HG02642 (cell line): ENCODE results near the gene MAPK7.

ENCODE experiments used
- ATAC-seq: cut with Tn5 transposase; IDR thresholded peaks from one replicate; pipeline ENCODE4 v1.9.1; 2021; ENCODE audit warnings: mild to moderate bottlenecking; ENCODE audit not compliant: unreplicated experiment, poor library complexity

MAPK7 gene

DNA sequence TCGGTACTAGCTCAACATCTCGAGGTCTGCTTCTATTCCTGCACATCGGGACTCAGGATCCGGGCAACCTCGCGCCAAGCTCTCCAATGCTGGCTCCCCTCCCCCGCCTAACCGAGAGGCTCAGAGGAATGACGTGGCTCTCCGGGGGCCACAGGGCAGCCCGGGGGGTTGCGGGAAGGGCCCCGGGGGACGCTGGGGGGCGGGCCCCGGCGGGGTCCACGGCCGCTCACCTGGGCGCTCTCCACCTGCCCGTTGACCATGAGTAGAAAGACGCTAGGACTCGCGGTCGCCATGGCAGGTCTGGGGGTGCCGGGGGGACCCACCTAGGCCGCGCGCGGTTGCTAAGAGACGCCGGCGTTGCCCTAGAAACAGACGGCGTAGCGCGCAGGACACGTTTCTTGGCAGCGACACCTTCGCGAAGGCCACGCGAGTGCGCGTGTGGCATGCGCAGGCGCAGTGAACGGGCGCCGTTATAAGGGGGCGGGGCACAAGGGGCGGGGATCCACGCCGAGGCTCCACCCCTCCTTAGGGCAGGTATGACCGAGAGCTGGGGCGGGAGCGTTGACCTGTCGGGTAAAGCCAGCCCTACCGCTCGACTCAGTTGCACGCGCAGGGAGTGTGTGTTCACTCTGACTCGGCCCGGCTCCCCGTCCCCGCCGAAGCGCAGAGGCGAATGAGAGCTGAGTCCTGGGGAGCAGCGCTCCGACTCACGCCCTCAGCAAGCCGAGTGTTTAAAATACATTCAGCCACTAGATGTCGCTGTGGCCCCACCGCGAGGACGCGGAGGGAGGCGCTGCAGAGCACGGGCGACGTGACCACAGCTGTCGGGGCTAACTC is 15.8 kb upstream of the MAPK7 start, which contains the start of gene B9D1:
TSS of gene B9D1 (minus strand) at position 447 of the 837 bp plus-strand sequence. CDS start at position 293, 154 bp downstream.
- ATAC-seq, result peak; percentile 85

DNA sequence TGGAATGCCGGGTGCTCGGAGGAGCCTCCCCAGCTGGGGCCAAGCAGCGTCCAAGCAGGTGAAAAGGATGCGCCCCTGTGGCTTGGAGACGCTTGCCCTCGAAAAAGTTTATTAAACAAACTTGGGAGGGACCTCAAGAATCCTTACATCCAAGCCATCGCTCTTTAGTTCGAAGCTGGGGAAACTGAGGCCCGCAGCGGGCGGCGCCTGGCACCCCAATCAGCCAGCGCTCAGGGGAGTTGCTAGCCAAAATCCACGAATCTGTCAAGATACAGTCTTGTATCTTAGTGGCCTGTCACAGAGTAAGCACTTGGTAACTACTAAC is 15.2 kb upstream of the MAPK7 start:
- ATAC-seq, result no peak

DNA sequence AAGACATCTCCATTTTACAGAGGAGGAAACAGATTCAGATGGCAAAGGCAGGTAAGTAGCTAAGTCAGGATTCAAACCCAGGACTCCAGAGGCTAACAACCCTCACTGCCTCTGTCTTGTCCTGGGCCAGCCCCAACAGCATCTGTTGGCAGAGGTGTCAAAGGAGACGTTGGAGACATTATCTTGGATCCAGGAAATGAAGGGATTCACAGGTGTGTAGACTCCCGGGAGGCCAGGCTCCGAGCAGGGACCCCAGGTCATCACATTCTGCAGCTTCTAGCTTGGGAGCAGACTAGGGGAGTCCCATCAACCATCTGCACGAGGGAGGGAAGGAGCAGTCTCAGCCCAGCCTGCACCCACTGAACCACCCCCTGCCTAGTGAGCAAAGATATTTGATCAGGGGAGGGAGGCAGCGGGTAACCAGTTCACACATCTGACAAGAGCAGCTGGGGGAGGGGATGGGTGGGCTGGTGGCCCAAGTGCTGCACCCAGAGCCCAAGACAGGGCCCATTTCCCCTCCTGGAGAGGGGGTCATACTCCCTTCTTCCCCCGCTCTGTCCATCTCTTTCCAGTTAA is 14.8 kb upstream of the MAPK7 start:
- no peak for ATAC-seq

DNA sequence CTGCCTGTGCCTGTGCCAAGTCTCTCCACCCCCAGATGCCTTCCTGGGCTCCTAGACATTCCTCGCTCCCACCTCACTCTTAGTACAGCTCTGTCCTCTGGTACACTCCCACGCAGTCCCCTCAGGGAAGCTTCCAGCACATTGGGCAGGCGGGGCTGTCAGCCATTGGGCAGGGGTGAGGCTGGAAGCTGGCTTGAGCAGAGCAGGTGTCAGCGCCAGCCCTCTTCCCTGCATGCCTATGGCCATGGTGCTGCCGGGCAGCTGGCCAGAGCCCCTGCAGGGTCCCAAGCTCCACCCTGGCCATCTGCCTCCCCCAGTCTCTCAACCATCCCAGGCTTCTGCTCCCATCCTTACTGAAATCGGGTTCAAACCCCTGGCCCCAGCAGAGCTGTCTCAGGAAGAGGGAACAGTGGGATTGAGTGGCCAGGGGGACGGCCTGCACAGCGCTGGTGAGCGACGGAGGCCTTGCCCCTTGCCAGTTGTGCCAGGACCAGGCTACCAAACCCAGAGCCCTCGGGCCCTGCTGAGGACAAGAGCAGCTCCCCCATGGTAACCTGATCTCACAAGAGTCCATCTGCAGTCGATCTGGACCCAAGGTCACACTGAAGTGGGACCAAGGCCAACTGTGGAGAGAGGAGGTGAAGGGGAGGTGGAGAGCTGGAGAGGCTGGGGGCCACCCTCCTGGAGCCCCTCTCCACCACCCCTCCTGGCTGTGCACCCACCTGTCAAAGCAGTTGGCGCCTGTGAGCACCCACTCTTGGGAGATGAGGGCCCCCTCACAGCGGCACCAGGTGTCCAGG is 13.4 kb upstream of the MAPK7 start:
- no peak for ATAC-seq

DNA sequence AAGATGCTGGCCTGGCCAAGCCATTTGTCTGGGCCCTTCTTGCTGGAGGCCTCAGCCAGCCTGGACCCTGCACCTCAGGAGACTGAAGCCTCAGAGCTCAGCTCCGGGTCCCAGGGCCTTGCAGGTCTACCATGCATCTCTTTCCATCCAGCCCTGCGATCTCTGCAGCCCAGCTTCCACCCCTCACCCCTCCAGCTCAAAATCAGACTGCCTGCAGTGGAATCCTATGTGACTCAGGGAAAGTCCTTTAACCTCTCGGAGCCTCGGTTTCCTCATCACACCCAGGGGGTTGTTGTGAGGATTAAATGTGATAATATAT is 12.8 kb upstream of the MAPK7 start:
- ATAC-seq, result no peak

DNA sequence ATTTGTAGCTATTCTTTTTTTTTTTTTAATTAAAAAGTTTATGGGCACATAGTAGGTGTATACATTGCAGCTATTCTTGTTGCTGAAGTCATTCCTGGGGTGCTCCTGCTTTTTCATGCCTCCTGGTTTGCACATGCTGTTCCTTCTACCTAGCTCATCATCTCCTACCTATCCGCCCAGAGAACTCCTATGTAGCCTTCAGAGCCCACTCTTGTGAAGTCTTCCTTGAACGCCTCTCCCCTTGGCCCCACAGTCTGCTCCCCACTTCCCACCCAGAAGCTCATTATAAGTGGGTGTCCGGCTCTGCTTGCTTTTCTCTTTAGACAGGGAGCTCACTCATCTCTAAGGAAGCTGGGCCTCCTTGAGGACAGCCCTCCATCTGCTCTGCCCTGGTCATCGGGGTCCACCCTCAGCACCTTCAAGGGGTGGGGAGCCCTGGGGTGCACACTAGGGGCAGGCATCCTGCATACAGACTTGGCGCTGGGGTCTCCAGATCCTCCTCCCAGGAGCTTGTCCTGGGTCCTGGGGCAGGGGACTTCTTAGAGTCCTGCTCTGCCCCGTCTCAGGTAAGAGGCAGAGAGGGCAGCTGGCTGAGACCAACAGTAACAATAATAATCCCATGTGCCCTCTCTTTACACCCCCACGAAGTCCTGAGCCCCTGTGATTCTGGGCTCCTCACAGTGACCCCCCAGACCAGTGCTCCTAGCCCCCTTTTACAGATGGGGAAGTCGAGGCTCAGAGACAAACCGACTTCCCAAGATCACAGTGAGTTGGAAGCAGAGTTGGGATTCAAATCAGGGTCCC is 12.3 kb upstream of the MAPK7 start:
- ATAC-seq, result no peak

DNA sequence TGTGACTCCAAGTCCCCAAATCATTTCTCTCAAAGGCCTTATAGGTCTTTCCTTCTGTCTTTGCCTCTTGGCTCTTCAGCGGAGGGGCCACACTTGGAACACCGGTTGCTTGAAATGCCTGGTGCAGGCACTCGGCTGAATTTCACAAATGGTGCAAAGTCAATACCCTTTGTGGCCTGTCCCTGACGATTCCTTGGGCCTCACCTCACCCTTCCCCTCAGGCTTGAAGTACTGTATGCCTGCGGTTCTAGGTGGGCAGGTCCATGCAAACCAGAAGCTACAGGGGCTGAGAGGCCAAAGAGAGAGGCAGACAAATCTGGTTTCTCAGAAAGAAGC is 11.7 kb upstream of the MAPK7 start:
- no peak for ATAC-seq

DNA sequence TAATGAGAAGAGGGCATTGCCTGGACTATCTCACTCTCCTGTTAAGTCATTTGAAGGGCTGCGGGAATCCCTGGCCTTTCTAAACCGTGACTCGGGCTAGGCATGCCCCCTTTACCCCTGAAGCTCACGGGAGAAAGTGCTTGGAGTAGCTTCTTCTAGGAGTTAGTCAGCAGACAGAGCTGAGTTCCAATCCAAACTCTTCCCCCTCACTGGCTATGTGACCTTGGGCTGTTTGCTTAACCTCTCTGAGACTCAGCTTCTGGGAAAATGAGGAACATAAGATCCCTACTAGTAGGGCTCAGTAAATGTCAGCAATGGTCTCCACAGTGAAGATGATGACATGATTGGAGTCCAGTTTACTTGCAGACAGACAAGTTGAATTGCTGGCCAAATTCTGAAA is 10.1 kb upstream of the MAPK7 start:
- no peak for ATAC-seq

DNA sequence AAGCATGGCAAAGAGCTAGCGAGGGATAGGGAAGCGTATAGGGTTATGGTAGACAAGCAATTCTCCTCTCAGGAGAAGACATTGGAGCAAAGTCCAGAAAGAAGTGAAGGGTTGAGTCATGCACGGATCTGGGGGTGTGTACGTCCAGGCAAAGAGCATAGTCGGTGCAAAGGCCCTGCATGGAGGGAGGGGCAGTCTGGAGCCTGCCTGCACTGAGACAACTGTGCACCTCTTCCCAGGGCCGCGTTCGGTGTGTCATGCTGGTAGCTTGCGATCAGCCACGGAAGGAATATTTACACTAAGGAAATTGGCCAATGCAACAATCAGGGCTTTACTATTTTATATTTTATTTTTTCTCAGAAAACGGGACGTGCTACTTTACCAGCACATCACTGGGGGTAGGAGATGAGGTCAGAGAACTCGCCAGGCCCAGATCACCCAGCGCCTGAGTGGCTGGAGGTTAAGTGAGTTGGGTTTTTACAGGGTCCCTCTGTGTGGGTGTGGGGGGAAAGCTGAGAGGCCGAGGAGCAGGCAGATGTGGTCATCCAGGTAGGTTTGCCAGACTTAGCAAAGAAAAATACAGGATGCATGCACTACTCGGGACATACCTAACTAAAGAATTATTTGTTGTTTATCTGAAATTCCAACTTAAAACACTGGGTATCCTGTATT is 9.1 kb upstream of the MAPK7 start:
- no peak for ATAC-seq

DNA sequence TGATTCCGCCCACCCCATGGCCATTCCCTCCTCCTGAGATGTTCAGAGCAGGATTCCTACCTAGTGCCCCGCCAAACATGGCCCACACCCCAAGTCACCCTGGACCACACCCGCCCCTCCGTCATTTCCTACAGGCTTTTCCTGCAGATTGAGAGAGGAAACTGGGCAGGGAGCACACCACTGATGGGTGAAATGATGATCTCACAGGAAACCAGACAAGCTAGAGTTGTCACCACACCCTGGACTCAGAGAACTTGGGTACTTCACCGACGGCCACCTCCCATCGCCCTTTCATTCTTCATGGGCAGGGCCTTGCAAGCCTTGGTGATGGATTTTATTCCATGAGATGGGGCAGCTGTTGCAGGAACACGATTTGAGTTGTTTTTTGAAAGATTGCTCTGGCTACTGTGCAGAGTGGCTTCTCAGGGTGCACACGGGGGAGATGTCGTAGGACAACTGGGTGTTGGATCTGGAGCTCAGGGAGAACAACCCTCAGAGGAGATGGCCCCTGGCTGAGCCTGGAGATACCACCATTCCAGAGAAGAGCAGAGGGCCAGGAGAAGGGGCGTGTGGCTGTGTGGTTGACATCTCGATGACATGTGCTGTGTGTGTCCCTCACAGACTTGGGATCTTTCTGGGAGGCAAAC is 8.3 kb upstream of the MAPK7 start:
- no peak for ATAC-seq

DNA sequence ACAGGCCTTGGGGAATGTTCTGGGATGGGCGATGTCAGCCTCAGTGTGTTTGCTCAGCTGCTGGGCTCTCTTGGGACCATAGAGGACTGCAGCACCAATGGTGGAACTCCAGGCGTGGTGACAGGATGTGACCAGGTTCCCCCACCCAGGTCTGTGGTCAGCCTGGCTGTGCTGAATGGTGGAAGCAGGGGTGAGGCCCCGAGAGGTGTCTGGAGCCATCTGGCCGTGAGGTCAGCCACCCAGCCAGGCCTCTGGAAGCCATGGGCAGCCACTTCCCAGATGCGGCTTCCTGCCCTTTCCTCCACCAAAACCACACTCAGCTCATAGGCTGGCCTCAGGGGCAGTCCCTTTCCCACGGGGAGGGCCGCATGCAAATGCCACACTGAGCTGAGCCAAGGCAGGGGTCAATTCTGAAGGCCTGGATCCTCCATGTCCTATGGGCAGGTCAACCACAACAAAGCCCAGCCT is 7.8 kb upstream of the MAPK7 start:
- ATAC-seq, result peak; percentile 43

DNA sequence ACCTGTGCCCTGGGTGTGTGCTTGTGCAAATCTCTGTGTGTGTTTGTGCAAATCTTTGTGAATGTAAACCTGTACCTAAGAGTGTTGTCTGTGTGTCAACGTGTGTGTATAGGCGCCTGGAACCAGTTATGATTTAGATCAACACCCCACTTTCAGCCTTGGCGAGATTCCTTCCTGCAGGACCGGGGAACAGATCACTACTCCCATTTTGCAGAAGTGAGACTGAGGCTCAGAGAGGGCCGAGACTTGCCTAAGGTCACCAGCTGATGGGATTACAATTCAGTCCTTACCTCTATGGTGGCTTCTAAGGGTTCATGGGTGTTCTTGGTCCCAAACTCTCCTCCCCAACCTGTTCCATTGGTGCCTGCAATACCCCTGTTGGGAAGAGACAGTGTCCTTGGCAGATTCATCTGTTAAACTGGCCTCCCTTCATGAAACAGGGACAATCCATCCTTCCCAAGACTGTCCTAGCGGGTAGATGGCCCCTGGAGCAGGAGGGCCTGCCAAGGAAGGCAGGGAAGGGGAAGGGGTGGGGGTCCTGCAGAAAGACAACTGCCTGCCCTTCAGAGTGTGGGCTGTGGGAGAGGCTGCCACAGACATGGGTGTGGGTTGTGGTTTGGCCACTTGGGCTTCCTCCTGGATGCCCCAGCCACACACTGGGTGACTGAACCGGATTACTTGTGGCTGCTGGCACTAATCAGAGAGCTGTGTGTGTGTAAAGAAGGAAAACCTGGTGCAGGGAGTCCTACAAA is 6.9 kb upstream of the MAPK7 start:
- ATAC-seq, result no peak

DNA sequence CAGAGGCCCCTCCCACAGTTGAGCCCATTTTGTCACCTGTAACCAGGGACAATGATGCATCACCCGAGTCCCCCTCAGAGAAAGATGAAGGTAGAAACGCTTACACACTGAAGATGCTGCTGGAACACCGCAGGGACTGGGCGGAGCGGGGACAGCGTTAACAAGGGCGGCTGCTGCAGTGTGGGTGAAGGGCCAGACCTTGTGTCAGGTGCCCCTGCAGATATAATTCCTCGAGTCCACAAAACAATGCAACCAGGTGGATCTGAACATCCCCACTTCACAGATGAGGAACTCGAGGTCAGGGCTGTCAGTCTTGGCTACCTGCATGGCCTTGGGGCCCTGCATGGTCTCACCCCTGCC is 6.3 kb upstream of the MAPK7 start:
- ATAC-seq, result no peak

DNA sequence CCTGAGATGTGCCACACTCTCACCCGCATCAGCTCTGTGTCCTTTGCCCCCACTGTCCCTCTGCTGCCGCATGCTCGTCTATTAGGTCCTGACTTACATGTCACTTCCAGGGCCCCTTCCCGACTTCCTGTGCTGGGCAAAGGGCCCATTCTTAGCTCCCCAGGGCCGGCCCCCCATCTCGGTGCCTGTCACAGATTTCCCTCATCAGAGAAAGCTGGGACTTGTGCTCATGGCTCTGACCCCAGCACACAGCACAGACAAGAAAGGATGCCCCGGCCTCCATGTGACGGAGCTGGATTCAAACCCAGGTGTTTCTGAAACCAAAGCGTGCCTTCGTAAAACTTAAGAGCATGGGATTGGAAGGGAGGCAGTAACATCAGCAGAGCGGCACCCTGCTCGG is 5.9 kb upstream of the MAPK7 start:
- no peak for ATAC-seq

DNA sequence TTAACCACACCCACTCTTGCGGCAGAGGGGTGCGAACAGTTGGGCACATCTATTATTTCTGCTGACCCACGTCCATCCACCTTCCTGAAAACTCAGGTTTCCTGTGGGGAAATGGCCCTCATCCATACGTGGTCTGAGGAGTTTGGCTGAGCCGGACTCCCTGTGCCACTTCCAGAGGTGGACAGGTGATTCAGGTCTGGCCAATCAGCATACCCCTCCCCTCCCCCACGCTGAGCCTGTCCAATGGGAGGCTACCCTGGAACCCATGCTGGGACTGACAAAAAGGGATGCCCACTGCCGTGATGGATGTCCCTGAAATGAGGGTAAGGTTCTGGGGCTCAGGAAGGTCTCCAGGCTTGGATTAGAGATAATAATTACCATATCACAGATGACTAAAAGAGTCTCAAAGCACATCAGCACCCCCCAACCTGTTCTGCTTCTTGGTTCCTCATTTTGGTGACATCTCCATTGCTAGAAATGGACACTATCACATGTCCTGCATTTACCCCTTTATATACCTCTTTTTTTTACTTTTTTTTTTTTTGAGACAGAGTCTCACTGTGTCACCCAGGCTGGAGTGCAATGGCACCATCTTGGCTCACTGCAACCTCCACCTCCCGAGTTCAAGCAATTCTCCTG is 5.3 kb upstream of the MAPK7 start:
- no peak for ATAC-seq

DNA sequence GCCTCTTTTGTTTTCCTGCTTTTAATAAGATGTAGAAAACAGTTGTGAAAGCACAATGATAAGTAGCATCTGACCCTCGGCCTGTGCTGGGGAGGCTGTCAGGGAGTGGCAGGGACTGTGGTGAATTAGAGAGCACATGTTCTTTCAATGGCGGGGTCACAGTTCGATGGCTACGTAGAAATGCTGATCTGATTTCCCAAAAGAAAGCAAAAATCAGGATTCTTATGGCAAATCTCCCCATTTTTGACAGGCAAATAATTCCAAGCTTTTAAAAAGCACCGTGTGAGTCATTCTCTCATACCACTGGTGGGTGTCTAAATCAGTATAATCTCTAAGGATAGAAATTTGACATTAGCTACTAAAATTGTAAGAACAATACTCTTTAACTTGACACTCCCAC is 4.2 kb upstream of the MAPK7 start:
- no peak for ATAC-seq

DNA sequence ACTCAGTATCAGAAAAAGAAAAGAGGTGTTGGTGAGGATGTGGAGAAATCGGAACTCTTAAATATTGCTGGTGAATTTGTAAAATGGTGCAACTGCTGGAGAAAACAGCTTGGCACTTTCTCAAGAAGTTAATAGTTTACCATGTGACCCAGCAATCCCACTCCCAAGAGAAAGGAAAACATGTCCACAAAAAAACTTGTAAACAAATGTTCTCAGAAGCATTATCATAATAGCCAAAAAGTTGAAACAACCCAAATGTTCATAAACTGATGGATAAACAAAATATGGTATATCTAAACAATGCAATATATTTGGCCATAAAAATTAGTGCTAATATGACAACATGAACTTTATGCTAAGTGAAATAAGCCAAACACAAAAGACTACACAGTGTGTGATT is 2.6 kb upstream of the MAPK7 start:
- no peak for ATAC-seq

DNA sequence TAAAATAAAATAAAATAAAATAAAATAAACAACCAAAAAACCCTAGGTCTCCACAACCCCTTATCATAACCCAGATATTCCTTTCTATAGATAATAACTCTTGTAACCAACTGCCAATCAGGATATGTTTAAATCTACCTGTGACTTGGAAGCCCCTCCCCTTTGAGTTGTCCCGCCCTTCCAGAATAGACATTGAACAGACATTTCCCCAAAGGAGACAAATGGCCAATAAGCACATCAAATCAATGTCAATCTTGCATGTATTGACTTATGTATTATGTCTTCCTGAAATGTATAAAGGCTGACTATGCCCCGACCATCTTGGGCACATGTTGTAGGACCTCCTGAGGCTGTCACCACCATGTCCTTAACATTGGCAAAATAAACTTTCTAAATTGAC is 1.5 kb upstream of the MAPK7 start:
- no peak for ATAC-seq
